NOMO-1 treated with DMSO at 0.1 percent for 48 hours (cell line): ENCODE data around the gene CPXM2.

ENCODE experiments used
- DNase-seq: peaks from one replicate; lab custom pipeline; 2025; ENCODE audit not compliant: unreplicated experiment; lab: John Stamatoyannopoulos, UW

The CPXM2 gene

GRCh38 chr10:123704076-123704475 lies 187.5 kb downstream of the CPXM2 start:
- DNase-seq, result no peak

- no peak for DNase-seq
These were observed 188.3 kb downstream of the CPXM2 start for GRCh38 chr10:123703195-123703790.
